Stomach (tissue), 4 donors: ENCODE data around the gene KCNQ1.
A peak's percentile ranks its signal among the peaks of the same experiment; 100 is the strongest.

Experiments
- CTCF ChIP-seq, 7 experiments: fragments of 450-650 bp in 4 of 7; fragments of 200-600 bp in 3 of 7; sonication (generic) in 3 of 7; IDR thresholded peaks; one replicate each; pipeline ENCODE4 v1.5.1; 2016 to 2019; ENCODE audit warnings: antibody characterized with exemption in 7 of 7, control low read depth in 2 of 7, mild to moderate bottlenecking in 1 of 7
- POLR2AphosphoS5 ChIP-seq, 3 donors: sonication (generic); formaldehyde crosslinking; IDR thresholded peaks; one replicate each; pipeline ENCODE4 v1.6.1; 2016; ENCODE audit warnings: antibody characterized with exemption in 3 of 3

- no peak for TF ChIP-seq CTCF (IDR thresholded peaks at IDR 0.05)
- TF ChIP-seq POLR2AphosphoS5 (IDR thresholded peaks at IDR 0.05): peak; percentile 54 to 87 (median 84)
Observed at GRCh38 chr11:2890466-2891294, 445.9 kb downstream of the KCNQ1 start.
